B cell (primary cell): ENCODE measurements around the gene OR2F2. TPM values are rescaled to one million over a fixed set of nuclear protein-coding genes. Genes with fewer than 3 reads are reported as not detected.

Experiments
- ATAC-seq: fragments of 200-7000 bp; cut with Tn5 transposase; one replicate; pipeline ENCODE4 v1.10.0; 2021; ENCODE audit warnings: low read depth, mild to moderate bottlenecking, moderate number of reproducible peaks, moderate library complexity
- CTCF ChIA-PET: fragments of 350-600 bp; sonication (Branson Sonifier 250); formaldehyde crosslinking; loops from one replicate; lab custom pipeline; 2021; ENCODE audit warnings: antibody characterized with exemption, inconsistent platforms; lab: Charles Lee
- POLR2A ChIA-PET: fragments of 350-600 bp; sonication (Branson Sonifier 250); formaldehyde crosslinking; loops from one replicate; lab custom pipeline; 2021; ENCODE audit warnings: antibody characterized with exemption; lab: Charles Lee
- DNase-seq: peaks from one replicate; pipeline ENCODE4 v3.0.0; 2013
- H2AFZ ChIP-seq: 2 replicates; pipeline ENCODE4 v1.6.1; 2012; ENCODE audit warnings: mild to moderate bottlenecking, low read depth, low read length; ENCODE audit not compliant: insufficient read depth, poor library complexity, severe bottlenecking
- H3K27ac ChIP-seq, 2 donors: 1 replicate in 1 of 2; 2 replicates in 1 of 2; pipeline ENCODE4 v1.5.1; 2012 to 2013; ENCODE audit warnings: low read length in 2 of 2, mild to moderate bottlenecking in 2 of 2, moderate library complexity in 1 of 2
- H3K27me3 ChIP-seq, 4 experiments: fragments of 200-600 bp in 1 of 4; sonication (generic) in 1 of 4; replicated peaks in 1 of 4; 1 replicate in 2 of 4; 2 replicates in 2 of 4; pipeline versions ENCODE4 v1.6.1 to v1.7.0; 2013 to 2016; ENCODE audit warnings: low read length in 3 of 4, mild to moderate bottlenecking in 2 of 4, mixed read lengths in 1 of 4, moderate library complexity in 1 of 4; ENCODE audit not compliant: insufficient read depth in 4 of 4, control insufficient read depth in 3 of 4; ENCODE audit errors: control extremely low read depth in 1 of 4
- H3K36me3 ChIP-seq, 2 experiments: replicated peaks in 1 of 2; 1 replicate in 1 of 2; 2 replicates in 1 of 2; pipeline versions ENCODE4 v1.6.1 to v1.7.1; 2013; ENCODE audit warnings: low read length in 1 of 2; ENCODE audit not compliant: insufficient read depth in 2 of 2, control insufficient read depth in 1 of 2; ENCODE audit errors: control extremely low read depth in 1 of 2, extremely low read depth in 1 of 2
- H3K4me1 ChIP-seq, 2 donors: fragments of 200-600 bp in 1 of 2; sonication (generic) in 1 of 2; 1 replicate in 1 of 2; 2 replicates in 1 of 2; pipeline versions ENCODE4 v1.5.1 to v1.6.1; 2013 to 2017; ENCODE audit warnings: low read length in 2 of 2; ENCODE audit not compliant: control insufficient read depth in 2 of 2, insufficient read depth in 2 of 2
- H3K4me2 ChIP-seq: replicated peaks from 2 replicates; pipeline ENCODE3; 2012; ENCODE audit warnings: mild to moderate bottlenecking, low read depth, low read length; ENCODE audit not compliant: poor library complexity, severe bottlenecking
- H3K4me3 ChIP-seq, 5 experiments: fragments of 200-600 bp in 1 of 5; sonication (generic) in 1 of 5; 1 replicate in 3 of 5; 2 replicates in 2 of 5; pipeline versions ENCODE4 v1.5.1 to v1.7.0; 2011 to 2016; ENCODE audit warnings: low read length in 4 of 5, mild to moderate bottlenecking in 4 of 5, low read depth in 2 of 5, control low read depth in 1 of 5, moderate library complexity in 1 of 5; ENCODE audit not compliant: insufficient read depth in 1 of 5; ENCODE audit errors: control extremely low read depth in 1 of 5, extremely low read depth in 1 of 5
- H3K79me2 ChIP-seq: fragments of 200-600 bp; sonication (generic); one replicate; pipeline ENCODE4 v1.6.0; 2016; ENCODE audit warnings: low read length; ENCODE audit not compliant: control insufficient read depth, insufficient read depth
- H3K9ac ChIP-seq: fragments of 200-600 bp; sonication (generic); 2 replicates; pipeline ENCODE4 v1.6.1; 2017; ENCODE audit warnings: mild to moderate bottlenecking, low read length, moderate library complexity
- H3K9me3 ChIP-seq, 3 donors: one replicate each; pipeline versions ENCODE4 v1.6.1 to v1.7.1; 2013; ENCODE audit warnings: low read length in 2 of 3; ENCODE audit not compliant: control insufficient read depth in 2 of 3, insufficient read depth in 1 of 3; ENCODE audit errors: control extremely low read depth in 1 of 3
- H4K20me1 ChIP-seq: 2 replicates; pipeline ENCODE4 v1.6.0; 2012; ENCODE audit warnings: mild to moderate bottlenecking, low read length; ENCODE audit not compliant: insufficient read depth, control insufficient read depth, poor library complexity, severe bottlenecking
- H3K27ac Mint-ChIP-seq: one replicate; pipeline ENCODE4 v1.8.0; 2021; ENCODE audit warnings: mixed read lengths
- H3K27me3 Mint-ChIP-seq: one replicate; pipeline ENCODE4 v1.8.0; 2021; ENCODE audit warnings: mixed read lengths
- H3K4me1 Mint-ChIP-seq: one replicate; pipeline ENCODE4 v1.8.0; 2021; ENCODE audit warnings: mixed read lengths
- H3K4me3 Mint-ChIP-seq: one replicate; pipeline ENCODE4 v1.8.0; 2021; ENCODE audit warnings: mixed read lengths
- H3K9me3 Mint-ChIP-seq: one replicate; pipeline ENCODE4 v1.8.0; 2022; ENCODE audit warnings: mixed read lengths; ENCODE audit not compliant: insufficient read depth
- CTCF ChIP-seq: fragments of 200-600 bp; IDR thresholded peaks from one replicate; pipeline ENCODE4 v1.8.0; 2022; ENCODE audit warnings: antibody characterized with exemption, mild to moderate bottlenecking
- EZH2 ChIP-seq: IDR thresholded peaks from 2 replicates; pipeline ENCODE4 v1.6.1; 2012; ENCODE audit warnings: borderline replicate concordance, low read depth, mild to moderate bottlenecking, moderate library complexity, low read length; ENCODE audit not compliant: insufficient read depth, poor library complexity, severe bottlenecking
- intact Hi-C: fragments of 100-400 bp; cut with micrococcal nuclease; formaldehyde crosslinking; loops from one replicate; pipeline ENCODE4 v1.10.0; 2022
- polyA plus RNA-seq: library from polyadenylated mRNA; depleted of rRNA; stranded (reverse); fragments of >200 nt; gene quantifications from 2 replicates; pipeline ENCODE4 v1.2.3, GENCODE V29; 2012
- total RNA-seq, 2 donors: library from RNA; stranded (reverse); fragments of 120-200 nt in 1 of 2; gene quantifications; 1 replicate in 1 of 2; 2 replicates in 1 of 2; pipeline versions ENCODE4 v1.2.3 to v1.2.4, GENCODE V29; 2013 to 2022

The OR2F2 gene
- total and polyA plus RNA-seq, 2 donors (not counting 1 experiment from before 2014, with no cell fraction given) = not detected

GRCh38 chr7:143931739-143932138 lies 3.3 kb upstream of the OR2F2 start:
- CTCF ChIA-PET = no interaction called here
- peaks cover 0 to 4% (median 4%) of the 10 kb centered on the region in 3 donors for H3K9me3 ChIP-seq
- intact Hi-C loops = no loop called here

More at GRCh38 chr7:143931739-143932138, 3.3 kb upstream of the OR2F2 start:
- Histone ChIP-seq H3K4me3 (no peak overlapping the region), H3K79me2 (no peaks in the 10 kb centered on the region), H3K27ac (no peak overlapping the region), H4K20me1 (no peaks in the 10 kb centered on the region), H3K4me2 (no peak overlapping the region), H2AFZ (no peak overlapping the region), H3K9ac (no peak overlapping the region), H3K36me3 (no peaks in the 10 kb centered on the region), H3K4me1 (no peaks in the 10 kb centered on the region), H3K27me3 (peaks cover 0 to 3% (median 0%) of the 10 kb centered on the region in 4 experiments)
- no peak for TF ChIP-seq EZH2
- TF ChIP-seq CTCF = no peak
- Mint-ChIP-seq H3K4me3 (no peak overlapping the region), H3K9me3 (peaks cover 4% of the 10 kb centered on the region), H3K27ac (no peak overlapping the region), H3K27me3 (peaks cover 6% of the 10 kb centered on the region), H3K4me1 (no peaks in the 10 kb centered on the region)
- ATAC-seq (no peak), DNase-seq (no peak)
- POLR2A ChIA-PET = no interaction called here
